Measurements from ENCODE around the gene RECQL5.

RECQL5 gene

GRCh38 chr17:75634754-75635609 is 32.0 kb downstream of the RECQL5 start:
- no peak for DNase-seq (ENCODE audit: low read depth in 2 of 2, low spot score in 1 of 2)

- no peak for DNase-seq (ENCODE audit: low read depth in 2 of 2, low spot score in 1 of 2)
These were observed 32.6 kb downstream of the RECQL5 start for GRCh38 chr17:75634376-75634740.

GRCh38 chr17:75633486-75634375 is 33.2 kb downstream of the RECQL5 start:
- DNase-seq (ENCODE audit: low read depth in 2 of 2, low spot score in 1 of 2) = peak in 1 of 2 donors; percentile 19

- peak; percentile 58 to 70 for DNase-seq (ENCODE audit: low read depth in 2 of 2, low spot score in 1 of 2)
These were observed 34.0 kb downstream of the RECQL5 start, which contains the start of gene SMIM5 for GRCh38 chr17:75632863-75633485. Gene SMIM5 (plus strand): TSS chr17:75633434. CDS start chr17:75640202, 6,768 bp downstream.

GRCh38 chr17:75632428-75632827 is 34.5 kb downstream of the RECQL5 start:
- no peak for DNase-seq (ENCODE audit: low read depth in 2 of 2, low spot score in 1 of 2)

GRCh38 chr17:75631353-75631752 is 35.6 kb downstream of the RECQL5 start:
- no peak for DNase-seq (ENCODE audit: low read depth in 2 of 2, low spot score in 1 of 2)

- no peak for DNase-seq (ENCODE audit: low read depth in 2 of 2, low spot score in 1 of 2)
These were observed 36.7 kb downstream of the RECQL5 start for GRCh38 chr17:75630071-75630917.

- no peak for DNase-seq (ENCODE audit: low read depth in 2 of 2, low spot score in 1 of 2)
These were observed 37.8 kb downstream of the RECQL5 start for GRCh38 chr17:75629157-75629556.

- no peak for DNase-seq (ENCODE audit: low read depth in 2 of 2, low spot score in 1 of 2)
These were observed 38.5 kb downstream of the RECQL5 start for GRCh38 chr17:75628425-75628824.

GRCh38 chr17:75627094-75627493 is 39.9 kb downstream of the RECQL5 start:
- DNase-seq (ENCODE audit: low read depth in 2 of 2, low spot score in 1 of 2) = no peak

GRCh38 chr17:75626496-75627038 is 40.4 kb downstream of the RECQL5 start:
- no peak for DNase-seq (ENCODE audit: low read depth in 2 of 2, low spot score in 1 of 2)

GRCh38 chr17:75625813-75626486 is 41.0 kb downstream of the RECQL5 start:
- DNase-seq (ENCODE audit: low read depth in 2 of 2, low spot score in 1 of 2) = no peak

- DNase-seq (ENCODE audit: low read depth in 2 of 2, low spot score in 1 of 2) = no peak
These were observed 42.1 kb downstream of the RECQL5 start for GRCh38 chr17:75624714-75625345.

- DNase-seq (ENCODE audit: low read depth in 2 of 2, low spot score in 1 of 2) = no peak
These were observed 42.9 kb downstream of the RECQL5 start for GRCh38 chr17:75624021-75624420.

- no peak for DNase-seq (ENCODE audit: low read depth in 2 of 2, low spot score in 1 of 2)
These were observed 43.6 kb downstream of the RECQL5 start for GRCh38 chr17:75623386-75623785.

- DNase-seq (ENCODE audit: low read depth in 2 of 2, low spot score in 1 of 2) = no peak
These were observed 44.1 kb downstream of the RECQL5 start for GRCh38 chr17:75622771-75623273.

- DNase-seq (ENCODE audit: low read depth in 2 of 2, low spot score in 1 of 2) = no peak
These were observed 44.9 kb downstream of the RECQL5 start for GRCh38 chr17:75622076-75622475.

- DNase-seq (ENCODE audit: low read depth in 2 of 2, low spot score in 1 of 2) = no peak
These were observed 45.5 kb downstream of the RECQL5 start for GRCh38 chr17:75621489-75621888.

Data from stimulated activated CD8-positive, alpha-beta memory T cell treated with anti-CD3 and anti-CD28 coated beads, Interleukin-4, amount 100 ng/mL, for 1 hour (primary cell).